G401.6 (cell line): Measurements from ENCODE around the gene GTPBP2.
"Not testable (repeated sequence)": the region's sequence is repeated elsewhere in the genome, so short reads cannot be mapped to it uniquely, and the experiment has no call there.

ENCODE experiments used
- FAIRE-seq: peaks from 2 replicates; lab custom pipeline; 2012; peaks lifted over from hg19 to GRCh38; lab: Jason Lieb, UNC

The GTPBP2 gene

GRCh38 chr6:43629104-43629504, at the start of gene GTPBP2:
Gene GTPBP2 (minus strand): TSS chr6:43629264. CDS start chr6:43629162, 102 bp downstream.
- peak; percentile 96 for FAIRE-seq

GRCh38 chr6:43678341-43678740, 49.3 kb upstream of the GTPBP2 start:
- no peak for FAIRE-seq

GRCh38 chr6:43677759-43678158, 48.7 kb upstream of the GTPBP2 start:
- no peak for FAIRE-seq

- no peak for FAIRE-seq
Measured at GRCh38 chr6:43676962-43677606, 48.0 kb upstream of the GTPBP2 start.

GRCh38 chr6:43674921-43675320, 45.9 kb upstream of the GTPBP2 start:
- FAIRE-seq: no peak

GRCh38 chr6:43674291-43674690, 45.2 kb upstream of the GTPBP2 start:
- no peak for FAIRE-seq

- no peak for FAIRE-seq
Measured at GRCh38 chr6:43673444-43674084, 44.5 kb upstream of the GTPBP2 start.

- no peak for FAIRE-seq
Measured at GRCh38 chr6:43671801-43672690, 43.0 kb upstream of the GTPBP2 start.

GRCh38 chr6:43671011-43671800, 42.1 kb upstream of the GTPBP2 start:
- no peak for FAIRE-seq

GRCh38 chr6:43670623-43670986, 41.5 kb upstream of the GTPBP2 start:
- no peak for FAIRE-seq

- no peak for FAIRE-seq
Measured at GRCh38 chr6:43669922-43670622, 41.0 kb upstream of the GTPBP2 start.

GRCh38 chr6:43669050-43669921, 40.2 kb upstream of the GTPBP2 start:
- no peak for FAIRE-seq

- no peak for FAIRE-seq
Measured at GRCh38 chr6:43668151-43669028, 39.3 kb upstream of the GTPBP2 start.

- FAIRE-seq: no peak
Measured at GRCh38 chr6:43667245-43668150, 38.4 kb upstream of the GTPBP2 start.

GRCh38 chr6:43666196-43666920, 37.3 kb upstream of the GTPBP2 start:
- FAIRE-seq: no peak

- no peak for FAIRE-seq
Measured at GRCh38 chr6:43665376-43665775, 36.3 kb upstream of the GTPBP2 start.

GRCh38 chr6:43662948-43663347, 33.9 kb upstream of the GTPBP2 start:
- FAIRE-seq: not testable (repeated sequence)

GRCh38 chr6:43658161-43658560, 29.1 kb upstream of the GTPBP2 start:
- no peak for FAIRE-seq
